ENCODE results near the gene TUBAL3.
A peak's percentile ranks its signal among the peaks of the same experiment; 100 is the strongest.

The TUBAL3 gene

GRCh38 chr10:5404208-5405041 lies at the start of gene TUBAL3:
Gene TUBAL3, minus strand, starts transcription at chr10:5404828. Its CDS starts 36 bp downstream, at chr10:5404792.
- no peak for DNase-seq

- DNase-seq: no peak
Measured at GRCh38 chr10:5453749-5454489, 49.3 kb upstream of the TUBAL3 start.

- no peak for DNase-seq
Measured at GRCh38 chr10:5450605-5451384, 46.2 kb upstream of the TUBAL3 start.

- DNase-seq: no peak
Measured at GRCh38 chr10:5449823-5450222, 45.2 kb upstream of the TUBAL3 start.

GRCh38 chr10:5449227-5449626 lies 44.6 kb upstream of the TUBAL3 start:
- DNase-seq: no peak

GRCh38 chr10:5448333-5449001 lies 43.8 kb upstream of the TUBAL3 start:
- DNase-seq: no peak

GRCh38 chr10:5447611-5448071 lies 43.0 kb upstream of the TUBAL3 start:
- DNase-seq: no peak

GRCh38 chr10:5447056-5447455 lies 42.4 kb upstream of the TUBAL3 start:
- no peak for DNase-seq

- DNase-seq: peak; percentile 76
Measured at GRCh38 chr10:5446390-5446926, 41.8 kb upstream of the TUBAL3 start.

GRCh38 chr10:5445006-5445405 lies 40.4 kb upstream of the TUBAL3 start:
- DNase-seq: no peak

- DNase-seq: no peak
Measured at GRCh38 chr10:5443429-5443828, 38.8 kb upstream of the TUBAL3 start.

GRCh38 chr10:5442990-5443370 lies 38.4 kb upstream of the TUBAL3 start:
- DNase-seq: no peak

- DNase-seq: no peak
Measured at GRCh38 chr10:5442065-5442989, 37.7 kb upstream of the TUBAL3 start.

- no peak for DNase-seq
Measured at GRCh38 chr10:5441106-5441505, 36.5 kb upstream of the TUBAL3 start.

- no peak for DNase-seq
Measured at GRCh38 chr10:5440206-5440605, 35.6 kb upstream of the TUBAL3 start.

GRCh38 chr10:5435328-5435727 lies 30.7 kb upstream of the TUBAL3 start:
- no peak for DNase-seq

- no peak for DNase-seq
Measured at GRCh38 chr10:5434017-5434753, 29.6 kb upstream of the TUBAL3 start.

- DNase-seq: no peak
Measured at GRCh38 chr10:5433182-5433581, 28.6 kb upstream of the TUBAL3 start.

- no peak for DNase-seq
Measured at GRCh38 chr10:5428133-5428532, 23.5 kb upstream of the TUBAL3 start.

- no peak for DNase-seq
Measured at GRCh38 chr10:5424751-5425150, 20.1 kb upstream of the TUBAL3 start.

- no peak for DNase-seq
Measured at GRCh38 chr10:5423771-5424170, 19.1 kb upstream of the TUBAL3 start.
